Esophagus squamous epithelium (tissue), 5 donors: ENCODE measurements around the gene HEPACAM. TPM values are rescaled to one million over a fixed set of nuclear protein-coding genes. Genes with fewer than 3 reads are reported as not detected.

Experiments
- DNase-seq: peaks from one replicate; lab custom pipeline; 2025; lab: John Stamatoyannopoulos, UW
- H3K27ac ChIP-seq, 4 donors: fragments of 200-600 bp; sonication (generic); one replicate each; pipeline ENCODE4 v1.5.1; 2016 to 2019; ENCODE audit warnings: mild to moderate bottlenecking in 1 of 4
- H3K27me3 ChIP-seq, 4 donors: fragments of 200-600 bp; sonication (generic); 1 replicate in 3 of 4; 2 replicates in 1 of 4; pipeline versions ENCODE4 v1.5.1 to v1.6.0; 2017 to 2021; ENCODE audit warnings: antibody characterized with exemption in 1 of 4
- H3K36me3 ChIP-seq, 3 donors: fragments of 200-600 bp; sonication (generic); one replicate each; pipeline ENCODE4 v1.5.1; 2016 to 2019
- H3K4me1 ChIP-seq, 3 donors: fragments of 200-600 bp; sonication (generic); one replicate each; pipeline ENCODE4 v1.5.1; 2017 to 2019
- H3K4me3 ChIP-seq, 4 donors: fragments of 200-600 bp; sonication (generic); 1 replicate in 3 of 4; 2 replicates in 1 of 4; pipeline ENCODE4 v1.5.1; 2016 to 2019; ENCODE audit warnings: mild to moderate bottlenecking in 2 of 4, moderate library complexity in 1 of 4
- H3K9me3 ChIP-seq, 3 donors: fragments of 200-600 bp; sonication (generic); one replicate each; pipeline ENCODE4 v1.5.1; 2016 to 2019
- CTCF ChIP-seq, 6 experiments: fragments of 450-650 bp in 4 of 6; fragments of 200-600 bp in 2 of 6; sonication (generic) in 2 of 6; IDR thresholded peaks; one replicate each; pipeline ENCODE4 v1.5.1; 2016 to 2019; ENCODE audit warnings: antibody characterized with exemption in 6 of 6, mild to moderate bottlenecking in 4 of 6, moderate library complexity in 4 of 6
- POLR2A ChIP-seq, 4 donors: fragments of 450-650 bp; IDR thresholded peaks; one replicate each; pipeline ENCODE4 v1.6.1; 2017; ENCODE audit warnings: antibody characterized with exemption in 4 of 4, mild to moderate bottlenecking in 4 of 4, moderate library complexity in 3 of 4
- WGBS, 2 donors: methylation state at CpG; one replicate each; pipeline ENCODE4 v1.1.5; 2018; 5-methylcytosine and 5-hydroxymethylcytosine counted together
- intact Hi-C: fragments of 100-400 bp; cut with DNase I; formaldehyde crosslinking; loops from one replicate; pipeline ENCODE4 v1.15.0; 2022
- total RNA-seq, 4 donors: library from RNA; depleted of rRNA; stranded (reverse); fragments of >200 nt; gene quantifications; one replicate each; pipeline ENCODE4 v1.1.0, GENCODE V29; 2016
- donor health status: DM: yes; HTN: yes; CAD: no.

HEPACAM gene
- total RNA-seq, 4 donors from 2014 or later = not detected

DNA sequence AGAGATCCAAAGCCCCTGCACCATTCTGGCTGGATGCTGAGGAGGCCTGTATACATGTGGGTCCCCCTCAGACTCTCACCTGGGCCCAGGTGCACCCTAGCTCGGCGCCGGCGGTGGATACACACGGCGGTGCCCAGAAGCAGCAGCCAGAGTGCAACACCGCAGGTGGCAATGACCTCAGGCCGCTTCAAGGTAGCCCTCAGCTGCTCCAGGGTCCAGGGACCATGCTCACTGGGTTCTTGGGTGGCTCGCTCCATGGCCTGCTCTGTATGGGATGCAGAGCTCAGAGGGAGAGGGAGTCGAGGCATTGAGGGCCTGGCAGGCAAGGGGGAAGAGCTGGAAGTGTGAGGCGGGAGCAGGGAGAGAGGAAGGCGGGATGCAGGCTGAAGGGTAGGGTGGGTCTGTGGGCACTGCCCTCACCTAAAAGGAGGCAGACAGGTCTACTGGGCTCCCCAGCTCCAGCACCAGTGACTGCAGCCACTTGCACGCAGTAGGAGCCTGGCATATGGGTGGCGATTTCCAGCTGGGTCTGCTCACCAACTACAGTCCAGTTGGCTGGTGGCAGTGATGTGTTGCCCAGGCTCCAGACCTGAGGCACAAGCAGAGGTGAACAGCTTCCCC is 42.0 kb downstream of the HEPACAM start:
- Histone ChIP-seq H3K4me1 (peaks cover 0 to 66% (median 9%) of the 10 kb centered on the region in 3 donors), H3K27ac (peak overlapping the region in 1 of 4 donors; percentile 29), H3K27me3 (peaks cover 0 to under 1% (median 0%) of the 10 kb centered on the region in 4 donors), H3K9me3 (no peaks in the 10 kb centered on the region), H3K36me3 (no peaks in the 10 kb centered on the region), H3K4me3 (no peak overlapping the region)
- TF ChIP-seq CTCF (IDR thresholded peaks at IDR 0.05) (no peak), POLR2A (IDR thresholded peaks at IDR 0.05) (no peak)
- WGBS, 2 donors = 79 to 85% methylated on average over 4 of the region's 14 CpGs
- no peak for DNase-seq
- intact Hi-C loops = no loop called here

GRCh38 chr11:124892750-124893454 is 42.9 kb downstream of the HEPACAM start:
- peaks cover 0 to 57% (median 6%) of the 10 kb centered on the region in 3 donors for H3K4me1 ChIP-seq
- H3K27me3 ChIP-seq = peaks cover 0 to 4% (median 0%) of the 10 kb centered on the region in 4 donors
- H3K27ac ChIP-seq = peak overlapping the region in 3 of 4 donors; percentile 25 to 52 (median 50)
- no peak overlapping the region for H3K4me3 ChIP-seq
- 66 to 71% methylated on average over 9 of the region's 9 CpGs for WGBS, 2 donors
- intact Hi-C loops = no loop called here
- TF ChIP-seq POLR2A (IDR thresholded peaks at IDR 0.05) (no peak), CTCF (IDR thresholded peaks at IDR 0.05) (no peak)
- H3K36me3 ChIP-seq = no peaks in the 10 kb centered on the region
- H3K9me3 ChIP-seq = no peaks in the 10 kb centered on the region
- no peak for DNase-seq

GRCh38 chr11:124892146-124892545 is 43.7 kb downstream of the HEPACAM start:
- intact Hi-C loops = no loop called here
- no peak for DNase-seq
- H3K9me3 ChIP-seq = no peaks in the 10 kb centered on the region
- H3K27me3 ChIP-seq = peaks cover 0 to 12% (median 0%) of the 10 kb centered on the region in 4 donors
- peaks cover 0 to 51% (median 6%) of the 10 kb centered on the region in 3 donors for H3K4me1 ChIP-seq
- H3K27ac ChIP-seq = peak overlapping the region in 3 of 4 donors; percentile 25 to 55 (median 52)
- no peak overlapping the region for H3K4me3 ChIP-seq
- 77 to 93% methylated on average over 2 of the region's 2 CpGs for WGBS, 2 donors
- TF ChIP-seq POLR2A (IDR thresholded peaks at IDR 0.05) = no peak
- no peak for TF ChIP-seq CTCF (IDR thresholded peaks at IDR 0.05)
- H3K36me3 ChIP-seq = no peaks in the 10 kb centered on the region

GRCh38 chr11:124891373-124891861 is 44.4 kb downstream of the HEPACAM start:
- no peak for DNase-seq
- peak overlapping the region in 2 of 4 donors; percentile 52 to 55 for H3K27ac ChIP-seq

More at GRCh38 chr11:124891373-124891861, 44.4 kb downstream of the HEPACAM start:
- H3K4me1 ChIP-seq = peaks cover 0 to 51% (median 6%) of the 10 kb centered on the region in 3 donors
- peaks cover 0 to 19% (median 0%) of the 10 kb centered on the region in 4 donors for H3K27me3 ChIP-seq
- H3K9me3 ChIP-seq = no peaks in the 10 kb centered on the region
- intact Hi-C loops = no loop called here
- 59 to 73% methylated on average over 3 to 5 of the region's 12 CpGs for WGBS, 2 donors
- no peak for TF ChIP-seq POLR2A (IDR thresholded peaks at IDR 0.05)
- TF ChIP-seq CTCF (IDR thresholded peaks at IDR 0.05) = no peak
- no peaks in the 10 kb centered on the region for H3K36me3 ChIP-seq
- no peak overlapping the region for H3K4me3 ChIP-seq
